GM18951 (cell line): ENCODE measurements around the gene ABHD17B.

Experiments used
- POLR2A ChIP-seq: IDR thresholded peaks from 4 replicates; pipeline ENCODE4 v1.6.1; 2011; ENCODE audit warnings: mild to moderate bottlenecking; ENCODE audit not compliant: insufficient read length, insufficient read depth; ENCODE audit errors: extremely low read depth
- in situ Hi-C: fragments of 300-500 bp; cut with MboI; formaldehyde crosslinking; loops from one replicate; pipeline ENCODE4 v1.12.0; 2022; ENCODE audit warnings: low sequenced_read_pairs, mixed read lengths, inconsistent platforms; ENCODE audit not compliant: unreplicated experiment

The ABHD17B gene

DNA sequence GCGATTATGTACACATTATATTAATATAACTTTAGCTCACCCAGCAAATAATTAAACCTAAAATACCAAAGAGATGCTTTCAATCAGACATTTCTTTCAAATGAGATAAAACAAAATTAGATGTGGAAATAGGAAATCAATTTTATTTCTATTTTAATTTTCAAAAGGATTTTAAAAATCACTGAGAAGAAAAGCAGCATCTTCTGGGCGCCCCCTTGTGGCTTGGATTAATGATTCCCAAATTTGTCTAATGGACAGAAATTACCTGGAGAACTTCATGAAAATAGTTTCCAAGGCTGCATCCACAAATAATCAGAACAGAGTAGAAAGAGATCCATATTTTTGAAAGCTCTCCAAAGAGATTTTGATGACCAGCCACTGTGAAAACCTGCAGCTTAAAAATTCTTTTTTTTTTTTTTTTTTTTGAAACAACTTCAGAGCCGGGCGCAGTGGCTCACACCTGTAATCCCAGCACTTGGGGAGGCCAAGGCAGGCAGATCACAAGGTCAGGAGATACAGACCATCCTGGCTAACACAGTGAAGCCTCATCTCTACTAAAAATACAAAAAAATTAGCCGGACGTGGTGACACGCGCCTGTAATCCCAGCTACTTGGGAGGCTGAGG is 91.8 kb downstream of the ABHD17B start:
- no peak for TF ChIP-seq POLR2A
- in situ Hi-C loops, result loop anchor here (10.0 kb wide), 1 partner anchor 216 kb away; no protein-coding TSS in a partner anchor

DNA sequence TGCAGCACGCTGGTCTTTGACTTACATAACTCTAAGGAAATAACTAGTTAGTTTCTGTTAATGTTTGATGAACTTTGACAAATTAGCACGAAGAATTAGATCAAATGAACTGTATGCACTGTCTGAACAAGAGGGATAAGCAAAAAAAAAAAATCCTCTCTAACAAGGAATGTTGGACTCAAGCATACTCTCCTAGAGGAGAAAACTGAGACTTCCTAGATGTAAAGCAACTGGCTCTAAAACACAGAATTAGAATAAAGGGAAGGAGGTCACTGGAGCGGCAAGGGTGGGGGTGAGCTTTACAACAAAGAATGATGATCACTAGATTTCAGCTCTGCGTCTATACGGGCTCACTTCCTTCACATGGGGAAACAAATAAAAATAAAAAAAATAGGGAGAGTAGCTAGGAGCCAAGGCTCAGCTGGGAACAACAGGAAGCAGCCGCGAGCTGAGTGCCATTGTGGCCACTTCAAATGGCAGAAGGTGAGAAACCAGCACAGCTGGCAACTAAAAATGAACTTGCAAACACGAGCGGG is 94.0 kb downstream of the ABHD17B start:
- in situ Hi-C loops, result loop anchor here (10.0 kb wide), 1 partner anchor 218 kb away; no protein-coding TSS in a partner anchor
- no peak for TF ChIP-seq POLR2A
